ENCODE results near the gene DENND6B. TPM values are rescaled to one million over a fixed set of nuclear protein-coding genes. Genes with fewer than 3 reads are reported as not detected.
A peak's percentile ranks its signal among the peaks of the same experiment; 100 is the strongest.

DENND6B gene
- total RNA-seq, 2 donors from 2014 or later: 3.4 to 7.3 TPM

DNA sequence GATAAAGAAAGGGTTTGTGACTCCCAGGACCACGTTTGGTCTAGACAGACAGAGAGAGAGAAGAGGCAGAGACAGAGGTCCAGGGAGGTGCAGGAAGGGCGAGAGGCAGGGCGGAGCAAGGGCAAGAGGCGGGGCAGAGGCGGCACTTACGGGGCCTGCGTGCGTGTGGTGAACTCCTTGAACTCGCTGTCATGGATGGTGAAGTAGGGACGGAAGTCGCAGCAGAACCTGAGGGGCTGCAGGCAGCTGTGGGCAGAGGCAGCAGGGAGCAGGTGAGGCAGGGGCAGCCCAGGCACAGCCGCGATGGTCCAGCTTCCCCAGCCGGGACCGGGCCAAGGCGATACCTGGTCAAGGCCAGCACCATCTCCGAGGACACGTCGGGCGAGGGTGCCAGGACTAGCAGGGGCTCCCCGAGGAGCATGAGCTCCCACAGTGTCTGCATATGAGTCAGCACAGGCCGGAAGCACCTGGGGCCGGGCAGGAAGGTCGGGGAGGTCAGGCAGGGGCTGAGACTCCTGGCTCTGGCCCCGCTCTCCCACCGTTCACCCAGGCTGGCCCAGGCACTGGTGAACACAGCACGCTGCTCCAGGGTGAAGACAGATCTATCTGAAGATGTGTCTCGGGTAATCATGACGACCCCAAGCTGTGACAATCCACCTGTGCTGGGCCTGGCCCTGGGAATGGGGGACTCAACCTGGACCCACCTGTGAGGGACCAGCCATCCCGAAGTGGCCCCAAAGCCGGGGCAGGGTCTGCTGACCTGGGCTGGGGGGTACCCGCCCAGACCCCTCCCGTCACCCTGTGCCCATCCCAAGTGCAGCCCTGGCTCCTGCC lies 12.1 kb downstream of the DENND6B start:
- H3K9me3 ChIP-seq: no peaks in the 10 kb centered on the region
- H3K27me3 ChIP-seq: no peaks in the 10 kb centered on the region
- TF ChIP-seq POLR2A (IDR thresholded peaks at IDR 0.05): peak in 1 of 3 donors; percentile 14
- TF ChIP-seq, protein P1, sequence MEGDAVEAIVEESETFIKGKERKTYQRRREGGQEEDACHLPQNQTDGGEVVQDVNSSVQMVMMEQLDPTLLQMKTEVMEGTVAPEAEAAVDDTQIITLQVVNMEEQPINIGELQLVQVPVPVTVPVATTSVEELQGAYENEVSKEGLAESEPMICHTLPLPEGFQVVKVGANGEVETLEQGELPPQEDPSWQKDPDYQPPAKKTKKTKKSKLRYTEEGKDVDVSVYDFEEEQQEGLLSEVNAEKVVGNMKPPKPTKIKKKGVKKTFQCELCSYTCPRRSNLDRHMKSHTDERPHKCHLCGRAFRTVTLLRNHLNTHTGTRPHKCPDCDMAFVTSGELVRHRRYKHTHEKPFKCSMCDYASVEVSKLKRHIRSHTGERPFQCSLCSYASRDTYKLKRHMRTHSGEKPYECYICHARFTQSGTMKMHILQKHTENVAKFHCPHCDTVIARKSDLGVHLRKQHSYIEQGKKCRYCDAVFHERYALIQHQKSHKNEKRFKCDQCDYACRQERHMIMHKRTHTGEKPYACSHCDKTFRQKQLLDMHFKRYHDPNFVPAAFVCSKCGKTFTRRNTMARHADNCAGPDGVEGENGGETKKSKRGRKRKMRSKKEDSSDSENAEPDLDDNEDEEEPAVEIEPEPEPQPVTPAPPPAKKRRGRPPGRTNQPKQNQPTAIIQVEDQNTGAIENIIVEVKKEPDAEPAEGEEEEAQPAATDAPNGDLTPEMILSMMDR (IDR thresholded peaks at IDR 0.05): no peak
- H3K36me3 ChIP-seq (replicated peaks in 1 of 2; ENCODE audit: insufficient read depth in 1 of 2, low read depth in 2 of 2): no peaks in the 10 kb centered on the region
- peaks cover under 1% of the 10 kb centered on the region for H3K4me1 ChIP-seq
- DNase-seq (no peak), ATAC-seq (no peak)
- intact Hi-C loops (cut with DNase I): no loop called here
- H3K27ac ChIP-seq: no peak overlapping the region
- no peak overlapping the region for H3K4me3 ChIP-seq
- WGBS, 2 donors: 70 to 81% methylated on average over 20 to 33 of the region's 33 CpGs

DNA sequence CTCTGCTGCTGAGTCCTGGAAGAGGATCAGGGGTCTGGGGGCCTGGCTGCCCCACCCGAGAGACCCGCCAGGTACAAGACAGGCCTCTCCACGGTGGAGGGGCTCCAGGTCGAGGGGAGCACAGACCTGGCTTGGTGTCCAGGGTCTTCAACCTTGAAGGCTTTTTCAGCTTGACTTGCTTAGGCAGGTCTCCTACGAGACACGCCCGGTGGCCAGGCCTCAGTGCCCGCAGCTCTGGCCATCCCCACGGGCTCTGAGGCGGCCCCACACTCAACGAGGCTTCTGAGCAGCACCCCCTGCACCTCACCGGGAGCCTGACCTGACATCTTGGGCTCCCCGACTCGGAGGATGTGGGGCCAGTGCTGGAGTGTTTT lies 12.7 kb downstream of the DENND6B start:
- Histone ChIP-seq H3K4me3 (no peak overlapping the region), H3K27me3 (no peaks in the 10 kb centered on the region), H3K36me3 (replicated peaks in 1 of 2; ENCODE audit: insufficient read depth in 1 of 2, low read depth in 2 of 2) (no peaks in the 10 kb centered on the region), H3K9me3 (no peaks in the 10 kb centered on the region), H3K4me1 (peaks cover 6% of the 10 kb centered on the region), H3K27ac (no peak overlapping the region)
- no peak for TF ChIP-seq POLR2A (IDR thresholded peaks at IDR 0.05)
- TF ChIP-seq, protein P1 (IDR thresholded peaks at IDR 0.05): no peak
- ATAC-seq: no peak
- intact Hi-C loops (cut with DNase I): no loop called here
- no peak for DNase-seq
- 52 to 64% methylated on average over 5 to 12 of the region's 14 CpGs for WGBS, 2 donors

DNA sequence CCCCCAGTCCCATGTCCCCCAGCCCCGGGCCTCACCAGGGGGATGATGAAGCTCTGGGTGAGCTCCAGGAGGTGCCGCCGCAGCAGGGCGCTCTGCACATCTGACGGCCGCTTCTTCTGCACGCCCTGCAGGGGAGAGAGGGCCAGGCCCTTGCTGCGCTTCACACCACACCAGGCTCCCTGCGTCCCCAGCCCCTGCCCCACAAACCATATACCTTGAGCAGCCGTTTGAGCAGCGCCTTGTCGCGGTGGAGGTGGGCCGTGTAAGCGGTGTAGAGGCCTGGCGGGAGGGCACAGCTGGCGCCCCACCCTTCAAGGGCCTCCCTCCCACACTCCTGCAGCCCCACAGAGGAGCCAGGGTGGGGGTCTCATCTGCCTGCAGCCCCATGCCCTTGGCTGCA lies 13.2 kb downstream of the DENND6B start:
- WGBS, 2 donors: 89 to 91% methylated on average over 15 to 17 of the region's 17 CpGs
- DNase-seq: no peak
- Histone ChIP-seq H3K27ac (no peak overlapping the region), H3K4me3 (no peak overlapping the region), H3K9me3 (no peaks in the 10 kb centered on the region), H3K27me3 (no peaks in the 10 kb centered on the region), H3K36me3 (replicated peaks in 1 of 2; ENCODE audit: insufficient read depth in 1 of 2, low read depth in 2 of 2) (no peaks in the 10 kb centered on the region), H3K4me1 (peaks cover 8% of the 10 kb centered on the region)
- intact Hi-C loops (cut with DNase I): no loop called here
- no peak for ATAC-seq
- TF ChIP-seq, protein P1 (IDR thresholded peaks at IDR 0.05): no peak
- TF ChIP-seq POLR2A (IDR thresholded peaks at IDR 0.05): no peak

DNA sequence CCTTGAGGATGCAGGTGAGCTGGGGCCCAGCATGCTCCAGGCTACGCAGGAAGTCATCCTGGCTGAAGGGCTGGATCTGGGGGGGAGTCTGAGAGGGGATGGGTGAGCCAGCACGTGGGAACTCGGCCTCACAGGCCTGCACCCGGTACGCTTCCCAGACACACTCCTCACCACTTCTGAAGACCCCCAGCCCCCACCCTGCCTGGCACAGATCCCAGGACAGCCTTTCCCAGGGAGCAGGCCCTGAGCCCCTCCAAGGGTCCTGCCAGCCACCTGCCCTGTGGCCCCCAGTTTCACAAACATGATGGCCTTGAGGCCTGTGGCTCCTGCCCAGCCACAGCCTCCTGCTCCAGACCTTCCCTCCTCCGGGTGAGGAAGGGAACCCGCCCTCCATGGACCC lies 13.8 kb downstream of the DENND6B start:
- Histone ChIP-seq H3K27ac (no peak overlapping the region), H3K27me3 (no peaks in the 10 kb centered on the region), H3K9me3 (no peaks in the 10 kb centered on the region), H3K36me3 (replicated peaks in 1 of 2; ENCODE audit: insufficient read depth in 1 of 2, low read depth in 2 of 2) (no peaks in the 10 kb centered on the region), H3K4me3 (no peak overlapping the region), H3K4me1 (peaks cover 13% of the 10 kb centered on the region)
- DNase-seq: no peak
- intact Hi-C loops (cut with DNase I): no loop called here
- no peak for TF ChIP-seq POLR2A (IDR thresholded peaks at IDR 0.05)
- ATAC-seq: no peak
- WGBS, 2 donors: 81 to 100% methylated on average over 1 to 7 of the region's 7 CpGs

DNA sequence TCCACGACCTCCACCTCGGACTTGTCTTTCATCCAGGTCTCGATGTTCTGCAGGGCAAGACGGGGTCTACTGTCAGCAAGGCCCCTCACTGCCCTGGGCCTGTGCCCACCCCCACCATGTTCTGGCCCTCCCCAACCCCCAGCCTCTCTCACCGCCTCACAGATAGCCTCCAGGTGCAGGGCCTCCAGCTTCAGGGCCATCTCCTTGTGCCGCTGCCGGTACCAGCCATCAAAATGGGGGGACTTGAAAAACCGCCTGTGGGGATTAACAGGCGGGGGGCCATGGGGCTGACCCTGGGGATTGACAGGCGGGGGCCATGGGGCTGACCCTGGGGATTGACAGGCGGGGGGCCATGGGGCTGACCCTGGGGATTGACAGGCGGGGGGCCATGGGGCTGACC lies 14.4 kb downstream of the DENND6B start:
- no peak for DNase-seq
- intact Hi-C loops (cut with DNase I): no loop called here
- Histone ChIP-seq H3K4me3 (no peak overlapping the region), H3K27me3 (no peaks in the 10 kb centered on the region), H3K27ac (no peak overlapping the region), H3K9me3 (no peaks in the 10 kb centered on the region), H3K4me1 (peaks cover 15% of the 10 kb centered on the region), H3K36me3 (replicated peaks in 1 of 2; ENCODE audit: insufficient read depth in 1 of 2, low read depth in 2 of 2) (no peaks in the 10 kb centered on the region)
- WGBS, 2 donors: 95 to 100% methylated on average over 2 to 9 of the region's 12 CpGs
- TF ChIP-seq, protein P1 (IDR thresholded peaks at IDR 0.05): no peak
- TF ChIP-seq POLR2A (IDR thresholded peaks at IDR 0.05): no peak
- no peak for ATAC-seq

Measured in body of pancreas (tissue), 4 donors.